Hepatocyte (in vitro differentiated cells): Measurements from ENCODE around the gene ADAM12. TPM values are rescaled to one million over a fixed set of nuclear protein-coding genes. Genes with fewer than 3 reads are reported as not detected.

Experiments used
- DNase-seq: peaks from one replicate; pipeline ENCODE4 v3.0.0-alpha.2; 2016; ENCODE audit warnings: low spot score
- H2AFZ ChIP-seq: fragments of 200-600 bp; sonication (generic); 2 replicates; pipeline ENCODE4 v1.6.0; 2016; ENCODE audit warnings: antibody characterized with exemption, mild to moderate bottlenecking
- H3K27ac ChIP-seq: fragments of 200-600 bp; sonication (generic); 2 replicates; pipeline ENCODE4 v1.5.1; 2016; ENCODE audit warnings: mild to moderate bottlenecking
- H3K27me3 ChIP-seq: fragments of 200-600 bp; sonication (generic); 2 replicates; pipeline ENCODE4 v1.6.1; 2016
- H3K36me3 ChIP-seq: fragments of 200-600 bp; sonication (generic); replicated peaks from 2 replicates; pipeline ENCODE4 v1.5.1; 2016; ENCODE audit warnings: low read depth; ENCODE audit not compliant: insufficient read depth
- H3K4me1 ChIP-seq: fragments of 200-600 bp; sonication (generic); 2 replicates; pipeline ENCODE4 v1.5.1; 2016; ENCODE audit warnings: mild to moderate bottlenecking, moderate library complexity; ENCODE audit not compliant: insufficient read depth
- H3K4me2 ChIP-seq: fragments of 200-600 bp; sonication (generic); 2 replicates; pipeline ENCODE4 v1.6.0; 2016
- H3K4me3 ChIP-seq: fragments of 200-600 bp; sonication (generic); 2 replicates; pipeline ENCODE4 v1.5.1; 2016; ENCODE audit warnings: mild to moderate bottlenecking
- H3K79me2 ChIP-seq: fragments of 200-600 bp; sonication (generic); 2 replicates; pipeline ENCODE4 v1.6.0; 2017; ENCODE audit warnings: mild to moderate bottlenecking
- H3K9me2 ChIP-seq: fragments of 200-600 bp; sonication (generic); replicated peaks from 2 replicates; pipeline ENCODE4 v1.6.0; 2017; ENCODE audit warnings: mild to moderate bottlenecking; ENCODE audit not compliant: insufficient read depth
- H3K9me3 ChIP-seq: fragments of 200-600 bp; sonication (generic); 2 replicates; pipeline ENCODE4 v1.5.1; 2016; ENCODE audit warnings: low read depth, mild to moderate bottlenecking
- H4K20me1 ChIP-seq: fragments of 200-600 bp; sonication (generic); 2 replicates; pipeline ENCODE4 v1.6.0; 2016; ENCODE audit warnings: mild to moderate bottlenecking; ENCODE audit not compliant: insufficient read depth, poor library complexity, severe bottlenecking
- EZH2 ChIP-seq: fragments of 200-600 bp; sonication (generic); IDR thresholded peaks from 2 replicates; pipeline ENCODE4 v1.6.1; 2016; ENCODE audit warnings: antibody characterized with exemption, mild to moderate bottlenecking, borderline replicate concordance
- EZH2phosphoT487 ChIP-seq: fragments of 200-600 bp; sonication (generic); IDR thresholded peaks from one replicate; pipeline ENCODE4 v1.6.1; 2018; ENCODE audit warnings: antibody characterized with exemption, mild to moderate bottlenecking, low read depth, moderate library complexity; ENCODE audit not compliant: unreplicated experiment, severe bottlenecking
- WGBS: methylation state at CpG from one replicate; pipeline ENCODE4 v1.1.6; 2016; ENCODE audit warnings: low lambda C conversion rate; ENCODE audit errors: missing lambda C conversion rate; 5-methylcytosine and 5-hydroxymethylcytosine counted together
- polyA plus RNA-seq: library from polyadenylated mRNA; unstranded; fragments of >200 nt; fragmentation: Nextera tagmentation; extraction: Ambion mirVana; gene quantifications from 2 replicates; pipeline ENCODE4 v1.2.1, GENCODE V29; 2016
- total RNA-seq: library from RNA; depleted of rRNA; stranded (reverse); fragments of >200 nt; gene quantifications from 2 replicates; pipeline ENCODE4 v1.2.3, GENCODE V29; 2014
- TF ChIP-seq, protein P1 (sequence below): fragments of 200-600 bp; sonication (generic); IDR thresholded peaks from 2 replicates; pipeline ENCODE4 v1.5.1; 2016; ENCODE audit warnings: antibody characterized with exemption, mild to moderate bottlenecking; ENCODE audit not compliant: poor library complexity

ADAM12 gene
- total and polyA plus RNA-seq, 2 experiments from 2014 or later, result 4.9 to 11.3 TPM

DNA sequence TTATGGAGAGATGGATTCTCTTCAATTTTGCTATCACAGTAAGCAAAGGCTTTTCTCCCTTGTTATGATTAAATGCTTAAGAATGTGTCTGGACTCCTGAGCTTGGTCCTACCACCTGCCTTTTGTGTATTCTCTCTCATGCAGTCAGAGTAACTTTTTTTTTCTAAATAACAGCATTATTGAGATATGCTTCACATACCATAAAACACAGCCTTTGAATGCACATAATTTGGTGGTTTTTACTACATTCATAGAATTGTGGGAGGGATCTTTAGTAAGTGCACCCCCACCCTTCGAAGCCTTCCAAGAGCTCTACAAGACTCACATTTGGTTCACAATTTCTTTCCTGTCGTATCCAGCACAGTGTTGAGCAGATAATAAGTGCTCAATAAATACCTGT, 175.5 kb downstream of the ADAM12 start:
- H3K9me3 ChIP-seq, result no peaks in the 10 kb centered on the region
- no peak for TF ChIP-seq EZH2phosphoT487
- no peak for TF ChIP-seq EZH2
- TF ChIP-seq, protein P1, sequence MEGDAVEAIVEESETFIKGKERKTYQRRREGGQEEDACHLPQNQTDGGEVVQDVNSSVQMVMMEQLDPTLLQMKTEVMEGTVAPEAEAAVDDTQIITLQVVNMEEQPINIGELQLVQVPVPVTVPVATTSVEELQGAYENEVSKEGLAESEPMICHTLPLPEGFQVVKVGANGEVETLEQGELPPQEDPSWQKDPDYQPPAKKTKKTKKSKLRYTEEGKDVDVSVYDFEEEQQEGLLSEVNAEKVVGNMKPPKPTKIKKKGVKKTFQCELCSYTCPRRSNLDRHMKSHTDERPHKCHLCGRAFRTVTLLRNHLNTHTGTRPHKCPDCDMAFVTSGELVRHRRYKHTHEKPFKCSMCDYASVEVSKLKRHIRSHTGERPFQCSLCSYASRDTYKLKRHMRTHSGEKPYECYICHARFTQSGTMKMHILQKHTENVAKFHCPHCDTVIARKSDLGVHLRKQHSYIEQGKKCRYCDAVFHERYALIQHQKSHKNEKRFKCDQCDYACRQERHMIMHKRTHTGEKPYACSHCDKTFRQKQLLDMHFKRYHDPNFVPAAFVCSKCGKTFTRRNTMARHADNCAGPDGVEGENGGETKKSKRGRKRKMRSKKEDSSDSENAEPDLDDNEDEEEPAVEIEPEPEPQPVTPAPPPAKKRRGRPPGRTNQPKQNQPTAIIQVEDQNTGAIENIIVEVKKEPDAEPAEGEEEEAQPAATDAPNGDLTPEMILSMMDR, result no peak
- DNase-seq, result no peak
- H4K20me1 ChIP-seq, result no peaks in the 10 kb centered on the region
- H3K79me2 ChIP-seq, result no peaks in the 10 kb centered on the region
- H3K27ac ChIP-seq, result no peak overlapping the region
- peaks cover 8% of the 10 kb centered on the region for H3K4me1 ChIP-seq
- no peaks in the 10 kb centered on the region for H3K9me2 ChIP-seq
- 88% methylated on average over 2 of the region's 2 CpGs for WGBS
- H3K4me2 ChIP-seq, result no peak overlapping the region
- no peaks in the 10 kb centered on the region for H3K36me3 ChIP-seq
- no peak overlapping the region for H2AFZ ChIP-seq
- no peak overlapping the region for H3K4me3 ChIP-seq
- H3K27me3 ChIP-seq, result no peaks in the 10 kb centered on the region

DNA sequence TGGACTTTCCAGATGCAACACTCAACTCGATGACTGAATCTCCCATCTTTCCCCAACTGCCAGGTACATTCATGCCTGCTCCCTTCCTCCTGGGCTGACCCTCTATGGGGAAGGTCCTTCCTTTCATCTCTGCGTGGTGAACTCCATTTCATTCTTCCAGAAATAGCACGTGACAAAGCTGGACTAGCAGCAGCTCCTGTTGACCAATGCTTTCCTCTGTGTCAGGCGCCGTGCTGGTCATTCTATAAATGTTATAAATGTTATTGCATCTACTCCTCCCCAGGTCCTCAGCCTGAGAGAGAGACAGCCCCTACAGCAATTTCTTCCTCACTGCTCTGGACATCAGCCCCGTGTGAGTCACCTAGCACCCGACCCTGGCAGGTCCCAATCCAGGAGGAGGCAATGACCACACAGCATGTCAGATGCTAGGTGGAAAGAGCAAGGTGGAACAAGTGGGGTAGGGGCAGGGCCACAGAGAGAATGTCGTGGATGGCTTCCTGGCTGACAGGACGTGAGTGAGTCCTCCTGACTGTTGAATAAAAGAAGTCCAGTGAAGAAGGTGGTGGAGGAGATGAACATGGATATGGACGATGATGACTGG, 178.1 kb downstream of the ADAM12 start:
- H2AFZ ChIP-seq, result no peak overlapping the region
- no peaks in the 10 kb centered on the region for H3K79me2 ChIP-seq
- TF ChIP-seq EZH2phosphoT487 (no peak), EZH2 (no peak)
- TF ChIP-seq, protein P1, result no peak
- no peaks in the 10 kb centered on the region for H4K20me1 ChIP-seq
- WGBS, result 94% methylated on average over 10 of the region's 10 CpGs
- H3K4me1 ChIP-seq, result no peaks in the 10 kb centered on the region
- H3K27me3 ChIP-seq, result no peaks in the 10 kb centered on the region
- no peaks in the 10 kb centered on the region for H3K36me3 ChIP-seq
- no peaks in the 10 kb centered on the region for H3K9me3 ChIP-seq
- no peak overlapping the region for H3K4me3 ChIP-seq
- H3K4me2 ChIP-seq, result no peak overlapping the region
- DNase-seq, result no peak
- no peaks in the 10 kb centered on the region for H3K9me2 ChIP-seq
- no peak overlapping the region for H3K27ac ChIP-seq

DNA sequence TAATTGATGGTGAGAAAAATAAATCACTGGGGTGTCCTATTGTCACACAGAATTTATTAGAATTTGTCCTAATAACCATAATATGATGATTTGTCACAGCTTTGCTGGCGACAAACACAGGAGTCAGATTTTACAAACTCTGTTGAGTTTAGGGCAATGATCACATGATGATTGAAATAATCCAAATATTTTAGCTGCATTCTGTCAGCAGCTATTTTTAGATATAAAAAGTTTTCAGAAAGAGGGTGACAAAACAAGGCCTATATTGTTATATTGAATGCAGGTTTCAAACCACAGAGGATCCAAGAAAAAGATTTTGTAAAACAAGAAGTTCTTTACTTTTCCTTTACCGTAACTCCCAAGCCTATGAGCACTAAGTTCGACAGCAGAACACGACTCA, 178.8 kb downstream of the ADAM12 start:
- no peak overlapping the region for H3K27ac ChIP-seq
- H3K9me3 ChIP-seq, result no peaks in the 10 kb centered on the region
- no peak overlapping the region for H3K4me2 ChIP-seq
- no peaks in the 10 kb centered on the region for H4K20me1 ChIP-seq
- TF ChIP-seq EZH2 (no peak), EZH2phosphoT487 (no peak)
- TF ChIP-seq, protein P1, result no peak
- H3K36me3 ChIP-seq, result no peaks in the 10 kb centered on the region
- no peaks in the 10 kb centered on the region for H3K4me1 ChIP-seq
- no peak for DNase-seq
- H3K79me2 ChIP-seq, result no peaks in the 10 kb centered on the region
- no peaks in the 10 kb centered on the region for H3K27me3 ChIP-seq
- no peak overlapping the region for H3K4me3 ChIP-seq
- H3K9me2 ChIP-seq, result no peaks in the 10 kb centered on the region
- H2AFZ ChIP-seq, result no peak overlapping the region
- 69% methylated on average over 4 of the region's 4 CpGs for WGBS
